Measurements from ENCODE around the gene SZT2.

SZT2 gene

DNA sequence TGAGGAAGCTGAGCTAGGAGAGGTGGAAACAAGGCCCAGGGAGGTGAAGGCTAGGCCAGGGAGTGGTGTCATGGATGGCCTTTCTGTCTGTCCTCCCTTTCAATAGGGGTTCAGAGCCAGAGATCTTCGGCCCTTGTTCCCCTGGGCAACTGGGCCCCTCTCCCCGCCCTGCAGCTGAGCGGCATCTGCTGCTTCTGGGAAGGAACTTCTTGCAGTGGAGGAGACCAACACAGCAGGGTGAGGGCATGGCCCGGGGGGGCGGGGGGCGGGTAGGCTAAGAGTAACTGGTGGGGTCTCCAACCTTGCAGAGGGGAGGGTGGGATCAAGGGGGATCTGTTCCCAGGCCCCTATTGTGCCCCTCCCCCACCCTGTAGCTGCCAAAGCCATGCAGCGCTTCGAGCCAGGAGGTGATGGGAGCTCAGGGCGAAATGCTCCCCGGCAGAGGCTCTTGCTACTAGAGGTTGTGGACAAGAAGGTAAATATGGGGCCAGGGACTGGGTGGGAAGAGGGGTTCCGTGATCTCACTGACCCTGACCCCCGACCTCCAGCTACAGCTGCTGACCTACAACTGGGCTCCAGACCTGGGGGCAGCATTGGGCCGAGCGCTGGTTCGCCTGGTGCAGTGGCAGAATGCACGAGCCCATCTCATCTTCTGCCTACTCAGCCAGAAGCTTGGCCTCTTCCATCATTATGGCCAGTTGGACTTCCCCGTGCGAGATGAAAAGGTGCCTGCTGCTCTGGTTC lies 52.4 kb downstream of the SZT2 start:
- no peak for DNase-seq (ENCODE audit: low read depth)

DNA sequence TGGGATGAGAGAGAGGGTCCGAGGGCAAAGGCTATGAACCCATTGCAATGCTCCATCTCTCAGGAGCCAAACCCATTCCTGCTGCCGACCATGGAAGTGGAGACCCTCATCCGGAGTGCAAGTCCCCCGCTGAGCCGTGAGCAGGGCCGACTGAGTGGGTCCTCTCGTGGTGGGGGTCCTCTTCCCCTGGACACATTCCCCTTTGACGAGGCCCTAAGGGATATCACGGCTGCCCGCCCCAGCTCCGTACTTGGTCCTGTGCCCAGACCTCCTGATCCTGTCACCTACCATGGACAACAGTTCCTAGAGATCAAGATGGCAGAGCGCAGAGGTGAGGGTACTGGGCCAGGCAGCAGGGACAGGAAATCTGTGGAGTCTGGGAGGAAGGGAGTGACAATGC lies 53.1 kb downstream of the SZT2 start:
- no peak for DNase-seq (ENCODE audit: low read depth)

GRCh38 chr1:43443197-43443946 lies 53.7 kb downstream of the SZT2 start:
- DNase-seq (ENCODE audit: low read depth), result no peak

GRCh38 chr1:43444151-43444828 lies 54.6 kb downstream of the SZT2 start:
- DNase-seq (ENCODE audit: low read depth), result no peak

DNA sequence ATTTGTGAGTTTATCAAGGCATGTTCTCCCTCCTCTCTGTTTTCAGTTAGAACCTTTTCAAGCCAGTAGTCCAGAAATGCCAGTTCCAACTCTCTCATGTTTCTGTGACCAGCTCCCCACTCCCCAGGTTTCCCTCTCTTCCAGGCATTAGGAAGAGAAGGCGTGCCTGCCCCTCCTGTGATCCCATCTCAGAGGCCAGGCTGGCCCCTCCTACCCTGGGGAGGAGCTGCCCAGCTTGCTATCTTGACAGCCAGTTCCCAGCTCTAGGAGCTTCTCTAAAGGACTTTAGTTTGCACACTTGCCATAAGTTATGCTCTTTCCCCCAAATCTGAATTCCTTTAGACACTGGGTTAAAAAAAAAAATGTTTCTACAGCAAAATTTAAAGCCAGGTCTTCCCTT lies 55.1 kb downstream of the SZT2 start:
- no peak for DNase-seq (ENCODE audit: low read depth)

DNA sequence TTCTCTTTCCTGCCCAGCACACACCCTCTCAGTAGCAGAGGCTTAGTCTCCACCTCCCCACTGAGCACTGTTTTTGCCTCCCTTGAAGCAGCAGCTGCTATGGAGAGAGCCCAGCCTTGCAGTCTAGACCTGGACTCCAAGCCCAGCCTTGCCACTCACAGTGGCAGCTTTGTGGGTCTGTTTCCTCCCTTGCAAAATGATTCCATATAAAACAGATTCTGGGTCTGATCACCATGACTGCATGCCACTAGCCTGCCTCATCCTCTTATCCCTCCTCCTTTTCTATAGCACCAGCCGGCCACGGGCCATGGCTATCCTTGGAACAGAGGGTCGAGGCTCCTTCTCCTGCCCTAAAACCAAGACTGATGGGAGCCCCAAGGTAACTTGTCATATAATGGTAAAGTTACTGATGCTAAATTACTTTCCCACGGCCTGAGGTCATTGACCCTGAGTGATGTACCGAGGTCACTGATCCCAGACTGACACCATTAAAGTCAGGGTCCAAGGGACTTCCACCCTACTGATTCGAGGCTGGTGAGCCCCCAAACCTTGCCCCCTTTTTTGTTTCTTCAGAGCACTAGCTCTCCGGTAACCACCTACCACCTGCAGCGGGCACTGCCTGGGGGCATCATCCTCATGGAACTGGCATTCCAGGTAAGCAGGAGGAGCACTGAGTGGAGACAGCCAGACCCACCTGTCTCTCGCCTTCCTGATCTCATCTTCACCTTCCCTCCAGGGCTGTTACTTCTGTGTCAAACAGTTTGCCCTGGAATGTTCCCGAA lies 56.1 kb downstream of the SZT2 start:
- peak; percentile 22 for DNase-seq (ENCODE audit: low read depth)

DNA sequence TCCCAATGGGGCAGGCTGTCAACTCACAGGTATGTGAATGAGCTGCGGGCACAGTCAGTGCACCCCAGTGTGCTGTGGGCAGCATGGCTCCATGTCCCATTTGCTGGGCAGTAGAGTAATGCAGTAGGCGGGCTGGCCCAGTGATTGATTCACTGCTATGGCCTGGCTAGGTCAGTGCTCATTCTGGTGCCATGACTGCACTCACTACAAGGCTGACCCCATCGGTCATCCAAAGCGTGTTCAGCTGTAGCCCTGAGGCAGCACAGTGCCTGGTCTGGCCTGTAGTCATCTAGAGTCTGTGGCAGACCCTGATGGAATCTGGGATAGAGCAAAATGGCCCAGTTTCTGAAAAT lies 56.7 kb downstream of the SZT2 start:
- peak; percentile 34 for DNase-seq (ENCODE audit: low read depth)

DNA sequence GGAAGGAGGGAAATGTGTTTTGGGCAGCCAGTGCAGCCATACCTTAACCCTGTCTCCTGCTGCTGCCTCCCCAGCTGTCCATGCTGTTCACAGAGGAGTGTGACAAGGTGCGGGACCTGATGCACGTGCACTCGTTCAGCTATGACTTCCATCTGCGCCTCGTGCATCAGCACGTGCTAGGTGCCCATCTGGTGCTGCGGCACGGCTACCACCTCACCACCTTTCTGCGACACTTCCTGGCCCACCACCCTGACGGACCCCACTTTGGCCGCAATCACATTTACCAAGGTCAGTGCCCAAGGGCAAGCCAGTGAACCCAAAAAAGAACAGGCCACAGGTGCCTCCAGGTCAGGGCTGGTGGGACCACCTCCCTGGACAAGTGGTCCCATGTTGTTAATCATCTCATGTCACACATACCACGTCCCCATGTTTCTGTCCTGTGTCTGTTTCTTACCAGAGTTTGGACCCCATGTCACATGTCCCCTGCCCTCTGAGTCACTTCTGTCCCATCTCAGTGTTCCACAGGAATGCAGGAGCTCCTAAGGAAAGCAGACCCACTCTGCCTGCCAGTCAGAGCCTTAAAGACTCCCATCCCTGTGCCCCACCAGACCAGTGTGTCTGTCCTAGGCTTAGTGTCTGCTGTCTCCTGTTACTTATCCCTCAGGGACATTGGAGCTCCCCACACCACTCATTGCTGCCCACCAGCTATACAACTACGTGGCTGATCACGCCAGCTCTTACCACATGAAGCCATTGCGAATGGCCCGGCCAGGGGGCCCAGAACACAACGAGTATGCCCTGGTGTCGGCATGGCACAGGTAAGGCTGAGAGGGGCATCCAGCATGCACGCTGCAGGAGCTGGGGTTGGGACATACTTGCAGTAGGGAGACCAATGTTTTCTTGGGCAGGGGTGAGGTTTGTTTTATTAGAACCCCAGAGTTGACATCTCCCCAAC lies 57.5 kb downstream of the SZT2 start:
- no peak for DNase-seq (ENCODE audit: low read depth)

DNA sequence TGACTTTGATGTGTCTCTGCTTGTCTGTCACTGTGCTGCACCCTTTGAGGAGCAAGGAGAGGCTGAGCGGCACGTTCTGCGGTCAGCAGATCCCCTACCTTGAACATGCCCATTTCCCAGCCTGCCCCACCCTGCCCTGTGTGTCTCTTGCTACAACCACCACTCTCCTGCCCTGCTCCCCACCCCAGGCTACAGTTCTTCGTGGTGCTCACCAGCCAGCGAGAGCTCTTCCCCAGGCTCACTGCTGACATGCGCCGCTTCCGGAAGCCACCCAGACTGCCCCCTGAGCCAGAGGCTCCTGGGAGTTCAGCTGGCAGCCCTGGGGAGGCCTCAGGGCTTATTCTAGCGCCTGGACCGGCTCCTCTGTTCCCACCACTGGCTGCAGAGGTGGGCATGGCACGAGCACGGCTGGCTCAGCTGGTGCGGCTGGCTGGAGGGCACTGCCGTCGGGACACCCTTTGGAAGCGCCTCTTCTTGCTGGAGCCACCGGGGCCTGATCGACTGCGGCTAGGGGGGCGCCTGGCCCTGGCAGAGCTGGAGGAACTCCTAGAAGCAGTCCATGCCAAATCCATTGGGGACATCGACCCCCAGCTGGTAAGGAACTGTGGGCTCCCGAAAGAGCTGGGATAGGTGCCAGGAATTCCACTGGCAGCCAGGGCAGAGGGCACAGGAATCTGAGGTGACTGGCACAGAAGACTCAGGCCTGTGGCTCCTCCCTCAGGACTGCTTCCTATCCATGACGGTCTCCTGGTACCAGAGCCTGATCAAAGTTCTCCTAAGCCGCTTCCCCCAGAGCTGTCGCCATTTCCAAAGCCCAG lies 58.4 kb downstream of the SZT2 start:
- DNase-seq (ENCODE audit: low read depth), result no peak

DNA sequence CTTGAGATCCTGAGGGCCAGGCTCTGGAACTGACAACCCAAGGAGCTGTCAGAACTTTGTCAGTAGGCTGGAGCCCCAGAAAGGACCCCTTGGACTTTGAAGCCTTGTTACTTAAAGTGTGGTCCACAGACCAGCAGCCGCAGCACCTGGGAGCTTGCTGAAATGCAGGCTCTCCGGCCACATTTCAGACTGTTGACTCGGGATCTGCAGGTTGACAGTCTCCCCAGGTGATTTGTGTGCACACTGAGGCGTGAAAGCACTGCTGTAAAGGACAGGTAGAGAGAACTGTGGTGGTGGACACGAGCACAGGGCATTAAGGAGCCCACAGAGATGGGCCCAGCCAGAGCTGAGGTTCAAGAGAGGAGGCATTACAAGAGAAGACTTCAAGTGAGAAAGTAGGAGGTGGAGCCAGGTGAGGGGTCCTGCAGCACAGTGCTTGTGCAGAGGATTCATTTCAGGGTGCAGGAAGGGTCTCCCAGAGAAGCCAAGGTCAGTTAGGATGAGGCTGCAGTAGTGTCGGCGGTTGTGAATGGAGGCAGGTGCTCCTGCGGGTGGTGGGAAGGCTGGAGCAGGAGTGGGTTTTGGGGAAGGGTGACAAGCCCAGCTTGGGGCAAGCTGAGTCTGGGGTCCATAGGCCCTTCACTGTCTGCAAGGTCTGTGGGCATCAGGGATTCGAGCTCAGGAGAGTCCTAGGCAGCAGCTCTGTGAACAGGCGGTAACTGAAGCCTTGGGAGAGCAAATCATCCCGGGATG lies 59.4 kb downstream of the SZT2 start:
- no peak for DNase-seq (ENCODE audit: low read depth)

- DNase-seq (ENCODE audit: low read depth), result no peak
Observed at GRCh38 chr1:43449708-43450069, 60.0 kb downstream of the SZT2 start.

- no peak for DNase-seq (ENCODE audit: low read depth)
Observed at GRCh38 chr1:43450251-43450941, 60.7 kb downstream of the SZT2 start.

GRCh38 chr1:43451157-43451591 lies 61.5 kb downstream of the SZT2 start:
- no peak for DNase-seq (ENCODE audit: low read depth)

DNA sequence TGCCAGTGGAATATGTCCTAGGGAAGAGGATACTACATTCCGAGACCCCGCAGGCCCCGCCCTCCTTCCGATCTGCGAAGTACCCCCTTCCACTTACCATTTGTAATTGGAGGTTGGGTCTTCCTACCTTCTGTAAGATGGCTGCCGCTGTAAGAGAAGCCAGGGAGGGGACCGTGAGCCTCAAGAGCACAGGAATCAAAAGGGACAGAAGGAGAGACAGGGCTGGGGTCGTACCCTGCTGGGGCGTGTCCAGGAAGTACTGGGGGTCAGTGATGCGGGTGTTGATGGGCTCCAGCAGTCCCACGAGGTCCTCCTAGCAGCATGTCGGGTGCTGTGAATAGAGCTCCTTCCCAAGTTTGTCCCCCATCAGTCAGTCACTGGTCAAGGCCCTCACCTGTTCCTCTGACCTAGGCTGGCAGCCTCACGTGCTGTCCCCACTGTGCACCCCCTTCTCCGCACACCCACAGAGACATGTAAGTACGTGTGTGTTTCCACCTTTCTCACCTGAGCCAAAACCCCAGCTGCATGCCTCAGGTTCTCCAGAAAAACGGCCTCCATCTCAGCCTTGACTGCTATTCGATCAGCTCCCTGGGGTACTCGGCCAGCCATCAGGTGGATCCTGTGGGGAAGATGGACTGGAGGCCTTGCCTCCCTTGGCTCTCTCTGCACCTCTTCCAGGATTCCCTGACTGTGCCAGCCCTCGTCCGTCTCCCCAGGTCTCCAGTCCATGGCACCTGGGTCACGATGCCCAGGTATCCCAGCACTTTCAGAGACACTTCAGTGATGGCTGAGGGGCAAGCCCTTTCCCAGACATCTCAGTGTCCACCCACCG lies 62.2 kb downstream of the SZT2 start:
- no peak for DNase-seq (ENCODE audit: low read depth)

DNA sequence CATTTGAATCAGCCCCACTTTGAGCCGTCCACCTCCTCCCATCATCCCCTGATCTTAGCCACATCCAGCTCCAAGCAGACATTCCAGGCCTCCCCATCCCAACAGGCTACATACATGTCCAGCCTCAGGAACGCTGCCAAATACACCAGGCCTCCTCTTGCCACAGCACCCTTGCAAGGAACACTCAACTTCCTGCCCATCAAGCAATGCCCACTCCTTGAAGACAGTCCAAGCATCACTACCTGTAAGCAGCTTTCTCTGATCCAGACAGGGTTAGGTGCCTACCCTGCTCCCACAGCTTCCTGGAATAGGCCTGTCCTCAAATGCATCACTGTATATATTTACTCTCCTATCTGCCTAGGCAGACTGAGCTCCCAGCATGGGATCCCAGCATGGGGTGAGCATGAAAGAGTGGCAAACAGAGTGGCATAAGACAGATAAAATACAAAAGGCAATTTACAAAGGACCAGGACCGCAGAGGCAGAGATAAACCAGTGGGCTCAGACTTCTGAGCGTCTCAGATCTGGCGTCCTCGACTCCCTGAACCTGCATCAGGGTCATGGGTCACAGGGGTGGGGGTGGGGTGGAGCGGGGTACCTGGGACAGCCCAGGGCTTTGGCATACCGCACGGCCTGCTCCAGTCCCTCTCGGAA lies 63.2 kb downstream of the SZT2 start:
- peak; percentile 66 for DNase-seq (ENCODE audit: low read depth)

GRCh38 chr1:43453442-43454269 lies 64.0 kb downstream of the SZT2 start, which contains the start of gene HYI:
Gene HYI (minus strand): TSS chr1:43453931. CDS start chr1:43453793, 138 bp downstream.
- DNase-seq (ENCODE audit: low read depth), result peak; percentile 94

All from ELR (cell line).